SW 1271 (cell line): ENCODE measurements around the gene CCT6B.

Experiments used
- DNase-seq, 2 experiments: peaks; one replicate each; lab custom pipeline; 2025; lab: John Stamatoyannopoulos, UW

The CCT6B gene

GRCh38 chr17:34884597-34884996, 76.7 kb downstream of the CCT6B start:
- DNase-seq, result no peak

GRCh38 chr17:34883106-34884000, 77.9 kb downstream of the CCT6B start:
- no peak for DNase-seq

GRCh38 chr17:34879146-34879545, 82.1 kb downstream of the CCT6B start:
- DNase-seq, result no peak
